Measurements from ENCODE around the gene KCNJ5. TPM values are rescaled to one million over a fixed set of nuclear protein-coding genes. Genes with fewer than 3 reads are reported as not detected.

The KCNJ5 gene
- total RNA-seq, 4 donors from 2014 or later: 0.47 to 1.9 TPM; not detected in 2

DNA sequence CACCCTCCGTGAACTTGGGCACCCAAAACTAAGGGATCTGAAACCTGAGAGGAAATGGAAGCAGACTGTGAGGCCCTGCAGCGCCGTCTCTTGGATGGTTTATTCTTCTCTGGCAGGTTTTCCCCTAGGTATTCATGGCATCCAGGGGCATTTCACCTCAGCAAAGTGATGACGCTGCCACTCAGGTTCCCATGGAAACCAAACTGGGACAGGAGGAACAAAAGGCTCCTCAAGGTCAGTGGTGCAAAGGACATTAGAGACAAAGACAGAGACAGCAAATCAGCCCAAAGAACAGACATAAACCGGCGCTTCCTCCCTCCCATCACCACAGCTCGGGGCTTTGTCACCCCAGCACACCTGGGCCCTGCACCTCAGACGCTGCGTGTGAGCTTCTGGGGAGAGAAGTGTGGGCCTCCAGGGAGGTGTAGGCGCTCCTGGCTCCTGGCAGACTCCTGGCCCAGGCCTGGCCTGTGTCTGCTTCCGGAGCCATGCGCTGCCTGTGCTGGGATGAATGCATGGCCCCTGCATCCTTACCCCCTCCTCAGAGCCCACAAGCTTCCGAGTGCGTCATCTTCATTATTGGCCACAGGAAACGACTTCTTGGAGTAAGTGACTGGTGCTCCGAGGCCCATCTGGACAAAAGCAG, 45.6 kb downstream of the KCNJ5 start:
- Histone ChIP-seq H3K36me3 (peaks cover 0 to 3% (median 0%) of the 10 kb centered on the region in 3 donors), H3K27ac (no peak overlapping the region), H3K4me3 (no peak overlapping the region), H3K4me1 (peaks cover 5 to 51% (median 13%) of the 10 kb centered on the region in 3 donors), H3K27me3 (peaks cover 0 to 3% (median 0%) of the 10 kb centered on the region in 4 donors), H3K9me3 (no peaks in the 10 kb centered on the region)
- TF ChIP-seq, protein P1, sequence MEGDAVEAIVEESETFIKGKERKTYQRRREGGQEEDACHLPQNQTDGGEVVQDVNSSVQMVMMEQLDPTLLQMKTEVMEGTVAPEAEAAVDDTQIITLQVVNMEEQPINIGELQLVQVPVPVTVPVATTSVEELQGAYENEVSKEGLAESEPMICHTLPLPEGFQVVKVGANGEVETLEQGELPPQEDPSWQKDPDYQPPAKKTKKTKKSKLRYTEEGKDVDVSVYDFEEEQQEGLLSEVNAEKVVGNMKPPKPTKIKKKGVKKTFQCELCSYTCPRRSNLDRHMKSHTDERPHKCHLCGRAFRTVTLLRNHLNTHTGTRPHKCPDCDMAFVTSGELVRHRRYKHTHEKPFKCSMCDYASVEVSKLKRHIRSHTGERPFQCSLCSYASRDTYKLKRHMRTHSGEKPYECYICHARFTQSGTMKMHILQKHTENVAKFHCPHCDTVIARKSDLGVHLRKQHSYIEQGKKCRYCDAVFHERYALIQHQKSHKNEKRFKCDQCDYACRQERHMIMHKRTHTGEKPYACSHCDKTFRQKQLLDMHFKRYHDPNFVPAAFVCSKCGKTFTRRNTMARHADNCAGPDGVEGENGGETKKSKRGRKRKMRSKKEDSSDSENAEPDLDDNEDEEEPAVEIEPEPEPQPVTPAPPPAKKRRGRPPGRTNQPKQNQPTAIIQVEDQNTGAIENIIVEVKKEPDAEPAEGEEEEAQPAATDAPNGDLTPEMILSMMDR (IDR thresholded peaks at IDR 0.05): no peak
- no peak for TF ChIP-seq POLR2A (IDR thresholded peaks at IDR 0.05)
- DNase-seq: no peak
- 70 to 85% methylated on average over 7 to 9 of the region's 16 CpGs for WGBS, 2 donors
- intact Hi-C loops (cut with DNase I): no loop called here

DNA sequence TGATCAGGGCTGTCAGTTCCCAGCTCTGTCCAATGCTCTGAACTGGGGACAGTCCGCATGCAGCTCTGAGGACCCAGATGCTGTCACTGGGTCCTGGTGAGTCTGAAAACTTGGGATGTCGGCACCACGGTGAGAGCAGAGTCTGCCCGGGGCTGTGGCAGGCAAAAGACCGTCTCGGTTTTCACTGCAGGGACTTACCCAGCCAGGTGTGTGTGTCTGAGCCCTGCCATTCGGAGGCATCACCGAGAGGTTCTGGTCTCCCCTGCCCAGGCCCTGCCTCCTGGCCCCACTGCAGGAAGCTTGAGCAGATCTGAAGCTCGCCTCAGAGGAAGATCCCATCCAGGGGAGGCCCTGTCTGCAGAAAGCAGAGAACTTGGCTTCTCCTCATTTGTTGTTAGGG, 46.3 kb downstream of the KCNJ5 start:
- Histone ChIP-seq H3K27me3 (peaks cover 0 to 3% (median 0%) of the 10 kb centered on the region in 4 donors), H3K4me1 (peaks cover 5 to 58% (median 11%) of the 10 kb centered on the region in 3 donors), H3K27ac (no peak overlapping the region), H3K4me3 (no peak overlapping the region), H3K36me3 (peaks cover 0 to 3% (median 0%) of the 10 kb centered on the region in 3 donors), H3K9me3 (no peaks in the 10 kb centered on the region)
- DNase-seq: no peak
- 27 to 89% methylated on average over 1 to 2 of the region's 9 CpGs for WGBS, 2 donors
- intact Hi-C loops (cut with DNase I): no loop called here
- no peak for TF ChIP-seq POLR2A (IDR thresholded peaks at IDR 0.05)
- TF ChIP-seq, protein P1 (IDR thresholded peaks at IDR 0.05): no peak

DNA sequence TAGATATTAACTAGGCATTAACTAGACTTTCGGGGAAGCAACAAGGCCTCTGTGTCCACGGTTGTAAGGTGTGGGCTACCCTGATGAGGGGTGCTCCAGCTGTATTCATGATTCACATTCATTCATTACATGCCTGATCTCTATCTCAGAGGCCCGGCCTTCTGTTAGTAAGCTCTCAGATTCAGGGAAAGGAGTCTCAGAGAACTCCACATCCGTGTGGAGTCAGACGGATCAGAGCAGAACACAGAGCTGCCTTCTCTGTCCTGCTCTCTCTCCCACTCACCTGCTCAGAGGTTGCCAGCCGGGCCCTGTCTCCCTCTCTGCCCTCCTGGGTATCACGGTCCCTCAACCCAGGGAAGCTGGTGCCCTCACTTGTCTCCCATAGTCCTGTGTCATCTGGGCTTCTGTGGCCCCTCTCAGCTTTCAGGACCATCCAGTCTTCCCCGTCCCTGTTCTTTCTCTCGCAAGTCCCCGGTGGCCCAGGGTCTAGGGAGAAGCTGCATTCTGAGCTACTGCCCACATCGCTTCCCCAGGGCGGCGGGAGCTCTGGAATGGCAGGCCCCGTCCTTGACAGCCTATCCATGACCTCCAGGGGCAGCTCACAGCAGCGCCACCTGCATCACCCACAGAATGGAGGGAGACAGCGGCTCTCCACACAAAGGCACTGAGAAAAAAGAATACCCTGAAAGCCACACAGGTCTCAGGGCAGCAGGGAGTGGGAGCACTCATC, 47.2 kb downstream of the KCNJ5 start:
- H3K27me3 ChIP-seq: peaks cover 0 to 3% (median 0%) of the 10 kb centered on the region in 4 donors
- no peaks in the 10 kb centered on the region for H3K9me3 ChIP-seq
- DNase-seq: no peak
- intact Hi-C loops (cut with DNase I): no loop called here
- H3K4me1 ChIP-seq: peaks cover 5 to 67% (median 15%) of the 10 kb centered on the region in 3 donors
- no peak overlapping the region for H3K27ac ChIP-seq
- 83 to 86% methylated on average over 7 to 8 of the region's 16 CpGs for WGBS, 2 donors
- no peak overlapping the region for H3K4me3 ChIP-seq
- no peak for TF ChIP-seq POLR2A (IDR thresholded peaks at IDR 0.05)
- TF ChIP-seq, protein P1 (IDR thresholded peaks at IDR 0.05): no peak
- H3K36me3 ChIP-seq: peaks cover 0 to 3% (median 0%) of the 10 kb centered on the region in 3 donors

DNA sequence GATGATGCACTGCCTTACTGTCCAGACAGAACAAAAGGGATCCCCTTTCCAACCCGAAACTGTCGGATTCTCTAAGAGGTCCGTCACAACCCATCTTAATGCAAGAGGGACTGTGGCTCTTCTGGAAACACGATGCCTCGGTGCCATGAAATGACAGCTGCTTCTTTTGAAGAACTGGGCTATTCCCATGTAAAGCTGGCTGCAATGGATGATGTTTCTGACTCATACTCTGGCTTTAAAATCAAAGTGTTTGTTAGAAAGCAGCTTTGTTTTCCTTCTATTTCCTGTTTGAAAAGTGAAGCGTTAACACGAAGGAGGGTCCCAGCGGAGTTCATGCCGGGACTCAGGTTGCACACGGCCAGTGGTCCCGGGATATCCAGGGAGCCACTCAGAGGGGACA, 48.4 kb downstream of the KCNJ5 start:
- Histone ChIP-seq H3K9me3 (no peaks in the 10 kb centered on the region), H3K27me3 (peaks cover 0 to 3% (median 0%) of the 10 kb centered on the region in 4 donors), H3K36me3 (peaks cover 0 to 3% (median 0%) of the 10 kb centered on the region in 3 donors), H3K4me1 (peaks cover 5 to 72% (median 15%) of the 10 kb centered on the region in 3 donors), H3K27ac (peak overlapping the region; percentile 76 to 92 (median 82)), H3K4me3 (peak overlapping the region in 2 of 4 donors; percentile 9 to 26)
- no peak for DNase-seq
- 41% methylated on average over 7 to 9 of the region's 11 CpGs for WGBS, 2 donors
- TF ChIP-seq POLR2A (IDR thresholded peaks at IDR 0.05): no peak
- TF ChIP-seq, protein P1 (IDR thresholded peaks at IDR 0.05): no peak
- intact Hi-C loops (cut with DNase I): no loop called here

DNA sequence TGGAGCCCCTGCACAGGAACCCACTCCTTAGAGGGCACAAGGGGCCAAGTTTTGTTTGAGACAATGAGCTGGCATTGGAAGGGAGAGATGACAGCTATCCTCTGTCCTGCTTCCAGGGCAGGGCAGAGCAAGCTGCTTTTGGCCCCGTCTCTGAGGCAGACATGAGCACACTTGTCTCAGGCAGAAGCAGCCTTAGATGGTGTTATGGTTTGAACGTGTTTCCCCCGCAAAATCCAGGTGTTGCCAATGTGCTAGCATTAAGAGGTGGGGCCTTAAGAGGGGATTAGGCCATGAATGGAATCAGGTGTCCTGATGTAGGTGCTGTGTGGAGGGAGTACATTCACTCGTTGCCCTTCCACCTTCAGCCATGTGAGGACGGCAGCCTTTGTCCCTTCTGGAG, 49.0 kb downstream of the KCNJ5 start:
- Histone ChIP-seq H3K36me3 (peaks cover 0 to 3% (median 0%) of the 10 kb centered on the region in 3 donors), H3K4me3 (peak overlapping the region in 3 of 4 donors; percentile 41 to 60 (median 42)), H3K27me3 (peaks cover 0 to 3% (median 0%) of the 10 kb centered on the region in 4 donors), H3K27ac (peak overlapping the region; percentile 78 to 92 (median 86)), H3K4me1 (peaks cover 5 to 72% (median 15%) of the 10 kb centered on the region in 3 donors), H3K9me3 (no peaks in the 10 kb centered on the region)
- DNase-seq: no peak
- intact Hi-C loops (cut with DNase I): no loop called here
- TF ChIP-seq, protein P1 (IDR thresholded peaks at IDR 0.05): no peak
- no peak for TF ChIP-seq POLR2A (IDR thresholded peaks at IDR 0.05)
- WGBS, 2 donors: 29 to 42% methylated on average over 3 to 5 of the region's 5 CpGs
